A549 (cell line): Measurements from ENCODE around the gene DOCK11.

ENCODE experiments used
- CEBPB ChIP-seq, 2 experiments: fragments of >200 bp in 1 of 2; sonication (Bioruptor Twin) in 1 of 2; formaldehyde crosslinking in 1 of 2; IDR thresholded peaks; 2 replicates each; pipeline ENCODE4 v1.6.1; 2012 to 2016
- E2F6 ChIP-seq: IDR thresholded peaks from 2 replicates; pipeline ENCODE4 v1.6.1; 2012; ENCODE audit warnings: low read depth, borderline replicate concordance
- ELK1 ChIP-seq: fragments of 150-350 bp; IDR thresholded peaks from 2 replicates; pipeline ENCODE4 v1.6.1; 2014; ENCODE audit warnings: low read depth, mild to moderate bottlenecking, low read length
- FOXS1 ChIP-seq: fragments of 250-450 bp; sonication (Bioruptor Pico); IDR thresholded peaks from 2 replicates; pipeline ENCODE4 v1.5.0; 2020; ENCODE audit warnings: mild to moderate bottlenecking, moderate library complexity
- POLR2A ChIP-seq: IDR thresholded peaks from 2 replicates; pipeline ENCODE4 v1.6.1; 2012; ENCODE audit warnings: mild to moderate bottlenecking, low read length
- POLR2AphosphoS2 ChIP-seq: conservative IDR thresholded peaks from 2 replicates; pipeline ENCODE4 v1.6.1; 2012; ENCODE audit warnings: low read length, improper control_type of control experiment, inconsistent platforms
- TF ChIP-seq, protein P1 (sequence below): fragments of >200 bp; sonication (Bioruptor Twin); formaldehyde crosslinking; IDR thresholded peaks from 3 replicates; pipeline ENCODE4 v1.5.1; 2016
- TF ChIP-seq, protein P2 (sequence below): IDR thresholded peaks from 2 replicates; pipeline ENCODE4 v1.6.1; 2012

GRCh38 chrX:118702741-118703140 is 207.1 kb downstream of the DOCK11 start:
- TF ChIP-seq POLR2AphosphoS2 (no peak), FOXS1 (CRISPR knock-in tag) (no peak), E2F6 (no peak), ELK1 (no peak), CEBPB (IDR thresholded peaks at IDR 0.05) (no peak), POLR2A (no peak)
- TF ChIP-seq, protein P1, sequence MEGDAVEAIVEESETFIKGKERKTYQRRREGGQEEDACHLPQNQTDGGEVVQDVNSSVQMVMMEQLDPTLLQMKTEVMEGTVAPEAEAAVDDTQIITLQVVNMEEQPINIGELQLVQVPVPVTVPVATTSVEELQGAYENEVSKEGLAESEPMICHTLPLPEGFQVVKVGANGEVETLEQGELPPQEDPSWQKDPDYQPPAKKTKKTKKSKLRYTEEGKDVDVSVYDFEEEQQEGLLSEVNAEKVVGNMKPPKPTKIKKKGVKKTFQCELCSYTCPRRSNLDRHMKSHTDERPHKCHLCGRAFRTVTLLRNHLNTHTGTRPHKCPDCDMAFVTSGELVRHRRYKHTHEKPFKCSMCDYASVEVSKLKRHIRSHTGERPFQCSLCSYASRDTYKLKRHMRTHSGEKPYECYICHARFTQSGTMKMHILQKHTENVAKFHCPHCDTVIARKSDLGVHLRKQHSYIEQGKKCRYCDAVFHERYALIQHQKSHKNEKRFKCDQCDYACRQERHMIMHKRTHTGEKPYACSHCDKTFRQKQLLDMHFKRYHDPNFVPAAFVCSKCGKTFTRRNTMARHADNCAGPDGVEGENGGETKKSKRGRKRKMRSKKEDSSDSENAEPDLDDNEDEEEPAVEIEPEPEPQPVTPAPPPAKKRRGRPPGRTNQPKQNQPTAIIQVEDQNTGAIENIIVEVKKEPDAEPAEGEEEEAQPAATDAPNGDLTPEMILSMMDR = no peak
- TF ChIP-seq, protein P2, sequence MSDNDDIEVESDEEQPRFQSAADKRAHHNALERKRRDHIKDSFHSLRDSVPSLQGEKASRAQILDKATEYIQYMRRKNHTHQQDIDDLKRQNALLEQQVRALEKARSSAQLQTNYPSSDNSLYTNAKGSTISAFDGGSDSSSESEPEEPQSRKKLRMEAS = no peak
